GM12801 (cell line): Measurements from ENCODE around the gene DOCK2.

ENCODE experiments used
- CTCF ChIP-seq: IDR thresholded peaks from one replicate; pipeline ENCODE4 v1.5.1; 2011; ENCODE audit warnings: control low read depth; ENCODE audit not compliant: insufficient read length; ENCODE audit errors: extremely low read depth

DOCK2 gene

DNA sequence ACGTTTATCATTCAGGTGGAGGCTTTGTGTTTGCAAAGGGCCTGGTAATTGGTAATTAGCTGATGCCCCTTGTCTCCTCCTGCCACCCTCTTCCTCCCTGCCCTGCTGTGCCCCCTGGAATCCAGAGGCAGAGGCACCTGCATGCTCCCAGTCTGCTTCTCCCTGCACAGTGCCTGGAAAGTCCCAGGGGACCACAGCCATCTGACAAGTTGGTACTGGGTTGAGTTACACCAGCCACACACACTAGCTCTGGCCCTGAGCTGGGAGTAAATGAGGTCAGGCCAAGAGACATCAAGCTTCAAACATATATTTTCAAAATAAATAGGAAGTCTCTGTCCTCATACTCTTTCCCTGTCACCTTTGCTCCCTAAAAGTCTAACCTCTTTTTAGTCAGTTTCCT is 286.9 kb downstream of the DOCK2 start:
- TF ChIP-seq CTCF, result no peak

- no peak for TF ChIP-seq CTCF
Observed at GRCh38 chr5:169933127-169933526, 296.1 kb downstream of the DOCK2 start.

GRCh38 chr5:169933616-169934015 is 296.5 kb downstream of the DOCK2 start:
- TF ChIP-seq CTCF, result no peak

- no peak for TF ChIP-seq CTCF
Observed at GRCh38 chr5:169934990-169935389, 297.9 kb downstream of the DOCK2 start.

- TF ChIP-seq CTCF, result no peak
Observed at GRCh38 chr5:169935762-169936161, 298.7 kb downstream of the DOCK2 start.

DNA sequence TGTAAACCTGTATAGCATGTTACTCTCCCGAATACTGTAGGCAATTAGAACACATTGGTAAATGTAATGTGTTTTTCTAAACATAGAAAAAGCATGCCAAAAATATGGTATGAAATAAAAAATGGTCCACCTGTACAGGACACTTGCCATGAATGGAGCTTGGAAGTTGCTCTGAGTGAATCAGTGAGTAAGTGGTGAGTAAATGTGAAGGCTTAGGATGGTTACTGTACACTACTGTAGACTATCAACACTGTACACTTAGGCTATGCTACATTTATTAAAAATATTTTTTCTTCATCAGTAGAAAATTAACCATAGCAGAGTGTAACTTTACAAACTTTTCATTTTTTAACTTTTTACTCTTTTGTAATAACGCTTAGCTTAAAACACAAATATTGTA is 301.4 kb downstream of the DOCK2 start:
- TF ChIP-seq CTCF, result no peak

DNA sequence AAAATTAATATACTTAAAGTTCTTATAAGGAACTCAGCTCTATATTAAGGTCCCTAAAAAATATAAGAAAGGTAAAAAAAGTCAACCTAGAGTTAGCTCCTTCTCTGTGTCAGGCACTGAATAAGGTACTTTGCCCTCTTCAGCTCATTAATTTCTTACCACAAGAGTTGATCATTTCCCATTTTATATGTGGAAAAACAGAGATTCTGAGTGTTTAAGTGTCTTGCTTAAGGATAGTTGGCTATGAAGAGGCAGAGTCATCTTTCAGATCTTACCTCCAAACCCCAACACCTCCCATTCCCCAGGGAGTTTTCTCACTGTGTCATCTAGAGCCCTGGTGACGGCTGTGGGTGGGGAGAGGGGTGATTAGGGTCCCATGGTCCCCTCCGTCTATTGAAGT is 302.7 kb downstream of the DOCK2 start:
- no peak for TF ChIP-seq CTCF

DNA sequence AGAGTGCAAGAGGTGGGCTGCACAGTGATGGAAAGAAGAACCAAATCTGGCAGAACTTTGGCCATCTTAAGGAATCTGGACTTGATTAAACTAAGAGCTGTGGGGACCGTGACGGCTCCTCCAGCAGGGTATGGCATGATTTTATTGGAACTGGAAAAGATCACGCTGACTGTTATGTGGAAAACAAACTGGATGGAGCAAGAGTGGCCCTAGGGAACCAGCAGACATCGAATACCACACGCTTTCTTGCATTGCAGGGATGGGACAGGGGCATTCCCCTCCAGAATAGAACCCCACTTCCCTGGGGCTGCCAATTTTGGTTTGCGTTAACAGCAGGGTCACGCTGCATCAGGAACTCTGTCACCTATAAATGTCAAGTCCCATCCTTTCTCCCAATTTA is 304.5 kb downstream of the DOCK2 start:
- no peak for TF ChIP-seq CTCF
